Activated effector memory CD4-positive, alpha-beta T cell treated with Interleukin-2 at 50 U/mL for 16 hours (primary cell): ENCODE measurements around the gene IDS.
"Not testable (repeated sequence)": the region's sequence is repeated elsewhere in the genome, so short reads cannot be mapped to it uniquely, and the experiment has no call there.

Experiments used
- DNase-seq: peaks from one replicate; pipeline ENCODE4 v3.0.0-alpha.2; 2020

Gene IDS, protein sequence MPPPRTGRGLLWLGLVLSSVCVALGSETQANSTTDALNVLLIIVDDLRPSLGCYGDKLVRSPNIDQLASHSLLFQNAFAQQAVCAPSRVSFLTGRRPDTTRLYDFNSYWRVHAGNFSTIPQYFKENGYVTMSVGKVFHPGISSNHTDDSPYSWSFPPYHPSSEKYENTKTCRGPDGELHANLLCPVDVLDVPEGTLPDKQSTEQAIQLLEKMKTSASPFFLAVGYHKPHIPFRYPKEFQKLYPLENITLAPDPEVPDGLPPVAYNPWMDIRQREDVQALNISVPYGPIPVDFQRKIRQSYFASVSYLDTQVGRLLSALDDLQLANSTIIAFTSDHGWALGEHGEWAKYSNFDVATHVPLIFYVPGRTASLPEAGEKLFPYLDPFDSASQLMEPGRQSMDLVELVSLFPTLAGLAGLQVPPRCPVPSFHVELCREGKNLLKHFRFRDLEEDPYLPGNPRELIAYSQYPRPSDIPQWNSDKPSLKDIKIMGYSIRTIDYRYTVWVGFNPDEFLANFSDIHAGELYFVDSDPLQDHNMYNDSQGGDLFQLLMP

DNA sequence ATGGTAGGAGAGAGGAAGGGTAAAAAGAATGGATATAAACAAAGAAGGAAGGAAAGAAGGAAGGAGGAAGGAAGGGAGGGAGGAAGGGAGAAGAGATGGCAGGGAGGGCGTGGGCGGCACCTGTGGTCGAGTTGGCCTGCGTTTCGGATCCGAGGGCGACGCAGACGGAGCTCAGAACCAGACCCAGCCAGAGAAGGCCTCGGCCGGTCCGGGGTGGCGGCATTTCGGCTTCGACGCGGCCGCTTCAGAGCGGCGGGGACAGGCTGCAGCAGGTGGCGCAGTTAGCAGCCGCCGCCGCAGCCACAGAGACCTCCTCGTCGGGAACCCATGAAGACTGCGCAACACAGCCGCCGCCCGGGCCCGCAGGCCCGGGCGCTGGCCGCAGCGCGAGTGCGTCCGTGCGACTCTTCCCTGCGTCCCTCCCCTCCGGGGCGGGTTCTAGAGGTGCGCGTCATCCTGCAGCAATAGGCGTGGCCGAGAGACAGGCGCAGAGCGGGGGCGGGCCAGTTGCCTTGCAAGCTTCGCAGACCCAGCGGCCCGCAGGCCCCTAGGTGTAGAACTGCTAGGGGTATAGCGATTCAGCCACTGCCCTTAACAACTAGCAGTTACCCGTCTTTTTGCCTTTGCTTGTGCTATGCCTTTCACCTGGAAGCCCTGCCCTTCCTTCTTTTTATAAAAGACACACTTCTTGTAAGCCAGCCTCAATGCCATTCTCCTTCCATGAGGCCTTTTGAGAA lies at the start of gene IDS:
TSS of gene IDS (minus strand) at position 392 of the 737 bp plus-strand sequence. CDS start at position 223, 169 bp downstream.
- peak; percentile 81 for DNase-seq

DNA sequence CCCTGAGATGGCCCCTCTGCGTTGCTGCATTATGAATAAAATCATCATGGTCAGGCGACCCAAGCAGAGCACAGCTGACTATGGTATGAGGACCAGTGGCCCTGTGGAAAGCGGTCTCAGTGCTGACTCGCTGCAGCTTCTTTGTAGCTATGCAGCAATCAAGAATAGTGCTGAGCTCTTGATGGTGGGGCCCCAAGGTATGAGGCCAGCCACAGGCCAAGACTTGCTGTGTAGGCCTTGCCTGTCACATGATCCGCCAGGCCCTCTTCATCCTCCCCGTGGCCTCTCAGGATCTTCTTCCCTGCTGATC lies 46.8 kb upstream of the IDS start:
- DNase-seq, result not testable (repeated sequence)

DNA sequence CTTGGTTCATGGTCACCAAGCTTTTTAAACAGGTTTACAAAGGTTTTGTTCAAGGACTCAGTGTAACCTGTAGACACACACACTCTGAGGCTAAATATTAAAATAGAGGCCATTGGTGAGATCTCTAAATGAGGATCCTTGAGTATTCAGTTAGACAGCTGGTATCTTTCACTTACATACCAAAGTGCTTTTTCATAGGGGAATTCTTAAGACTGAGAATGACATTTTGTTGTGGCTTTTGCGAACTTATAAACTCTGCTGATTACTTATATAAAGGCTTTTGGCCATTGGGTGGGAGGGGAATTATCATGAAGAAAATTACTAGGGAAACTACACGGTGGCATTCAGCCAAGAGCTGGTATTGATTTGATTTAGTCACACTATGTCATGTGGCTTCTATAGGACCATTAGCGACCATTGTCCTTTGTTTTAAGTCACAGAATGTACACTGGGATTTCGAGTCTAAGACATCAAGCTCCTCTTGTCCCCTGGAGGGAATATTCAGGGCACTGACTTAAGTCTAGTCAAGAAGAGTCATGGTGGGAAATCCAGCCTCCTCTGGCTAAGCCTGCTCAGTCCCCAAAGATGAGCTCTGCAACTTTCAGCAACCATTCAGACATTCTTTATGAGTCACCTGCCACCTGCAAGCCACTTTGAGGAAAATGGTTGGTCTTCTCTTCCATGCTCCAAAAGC lies 46.3 kb upstream of the IDS start:
- DNase-seq, result not testable (repeated sequence)

DNA sequence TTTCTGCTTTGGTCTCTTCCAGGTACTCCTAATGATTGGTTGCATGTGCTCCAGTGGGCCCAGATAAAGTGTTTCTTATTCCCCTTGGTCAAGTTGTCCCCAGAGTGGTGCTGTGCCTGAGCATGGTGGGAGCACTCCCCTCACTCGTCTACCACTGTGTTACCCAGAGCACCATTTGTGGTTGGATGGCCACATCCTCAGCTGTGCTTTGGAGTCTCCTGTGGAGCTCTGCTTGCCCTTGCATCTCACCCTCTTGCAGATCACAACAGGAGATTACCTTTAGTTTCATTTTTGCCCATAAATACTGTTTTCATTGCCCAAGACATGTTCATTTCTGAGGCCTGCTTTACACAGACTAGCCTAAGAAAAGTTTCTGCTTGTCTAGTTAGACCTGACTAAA lies 45.3 kb upstream of the IDS start:
- not testable (repeated sequence) for DNase-seq

DNA sequence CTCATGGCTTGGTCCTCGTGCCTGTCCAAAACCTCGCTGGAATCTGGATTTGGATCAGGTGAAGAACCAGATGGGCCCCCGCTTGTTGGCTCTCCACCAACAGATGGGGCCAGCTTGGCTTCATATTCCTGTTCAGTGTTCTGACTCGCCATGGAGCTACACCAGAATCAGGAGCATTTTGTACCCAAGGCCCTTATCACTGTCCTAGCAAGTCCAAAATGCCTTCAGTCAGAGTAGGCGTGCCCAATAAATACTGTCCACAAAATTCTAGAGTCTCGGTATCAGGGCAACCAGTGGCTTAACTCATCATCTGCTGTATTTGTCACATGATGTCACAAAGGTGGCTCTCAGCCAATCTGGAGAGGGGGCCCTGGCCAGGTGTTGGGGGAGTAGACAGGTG lies 44.6 kb upstream of the IDS start, which contains the start of gene HSFX3:
TSS of gene HSFX3 (minus strand) at position 224 of the 400 bp plus-strand sequence. CDS start at position 152, 72 bp downstream.
- DNase-seq, result not testable (repeated sequence)

DNA sequence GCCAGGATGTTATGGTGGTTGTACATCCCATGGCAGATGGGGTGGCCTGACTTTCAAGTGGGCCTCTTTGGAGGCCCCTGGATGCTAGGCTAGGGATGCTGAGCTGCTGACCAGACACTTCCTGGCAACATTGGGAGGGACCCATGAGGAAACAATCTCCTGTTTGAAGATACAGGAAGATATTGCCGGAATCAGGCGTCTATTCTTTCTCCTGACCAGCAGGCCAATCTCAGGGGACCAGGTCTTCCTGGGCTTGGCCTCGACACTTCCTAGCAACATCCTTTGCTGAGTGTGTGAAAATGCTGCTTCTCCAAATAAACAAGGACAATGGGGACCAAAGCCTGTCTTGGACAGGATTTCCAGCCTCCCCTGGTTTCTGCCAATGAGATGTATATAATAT lies 42.7 kb upstream of the IDS start:
- not testable (repeated sequence) for DNase-seq

DNA sequence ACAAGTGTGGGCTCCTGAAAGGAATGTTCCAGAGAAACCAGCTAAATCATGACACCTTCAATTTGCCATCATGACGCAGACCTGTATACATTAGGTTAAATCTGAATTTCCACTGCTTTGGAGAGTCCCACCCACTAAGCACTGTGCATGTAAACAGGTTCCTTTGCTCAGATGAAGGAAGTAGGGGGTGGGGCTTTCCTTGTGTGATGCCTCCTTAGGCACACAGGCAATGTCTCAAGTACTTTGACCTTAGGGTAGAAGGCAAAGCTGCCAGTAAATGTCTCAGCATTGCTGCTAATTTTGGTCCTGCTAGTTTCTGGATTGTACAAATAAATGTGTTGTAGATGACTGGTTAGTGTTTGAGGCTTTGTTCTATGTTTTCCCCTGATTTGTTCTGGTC lies 41.9 kb upstream of the IDS start:
- DNase-seq, result not testable (repeated sequence)

DNA sequence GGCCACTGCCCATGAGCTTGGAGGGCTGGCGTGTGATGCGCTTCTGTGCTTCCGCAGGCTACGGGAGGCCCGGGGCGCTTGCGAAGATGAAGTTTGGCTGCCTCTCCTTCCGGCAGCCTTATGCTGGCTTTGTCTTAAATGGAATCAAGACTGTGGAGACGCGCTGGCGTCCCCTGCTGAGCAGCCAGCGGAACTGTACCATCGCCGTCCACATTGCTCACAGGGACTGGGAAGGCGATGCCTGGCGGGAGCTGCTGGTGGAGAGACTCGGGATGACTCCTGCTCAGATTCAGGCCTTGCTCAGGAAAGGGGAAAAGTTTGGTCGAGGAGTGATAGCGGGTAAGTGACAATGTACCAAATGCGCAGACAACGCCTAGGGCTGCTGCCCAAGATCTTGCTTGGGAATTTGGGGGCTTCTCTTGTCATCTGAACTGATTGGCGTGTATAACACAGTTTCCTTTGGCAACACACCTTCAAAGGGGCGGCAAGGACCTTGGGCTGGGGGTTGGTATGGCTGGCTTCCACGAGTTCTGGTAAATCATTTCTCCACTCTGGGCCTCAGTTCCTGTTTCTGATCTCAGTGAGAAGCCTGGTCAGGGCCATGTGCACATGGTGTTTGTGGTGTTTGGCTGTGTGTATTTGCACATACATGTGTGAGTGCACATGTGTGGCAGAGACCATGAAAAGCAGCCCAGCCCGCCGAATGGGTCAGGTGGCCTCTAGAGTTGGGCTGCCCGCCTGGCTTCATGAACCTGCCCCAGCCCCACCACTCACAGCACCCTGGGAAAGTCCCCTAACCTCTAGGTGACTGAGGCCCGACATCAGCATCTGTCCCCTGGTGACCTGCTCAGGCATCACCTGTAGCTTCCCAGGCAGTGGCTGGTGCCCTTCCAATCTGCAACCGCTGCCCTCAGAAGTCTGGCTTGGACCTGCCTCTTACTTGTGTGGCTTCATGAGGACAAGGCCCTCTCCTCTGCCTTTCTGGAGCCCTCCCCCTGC lies 40.7 kb upstream of the IDS start:
- not testable (repeated sequence) for DNase-seq

DNA sequence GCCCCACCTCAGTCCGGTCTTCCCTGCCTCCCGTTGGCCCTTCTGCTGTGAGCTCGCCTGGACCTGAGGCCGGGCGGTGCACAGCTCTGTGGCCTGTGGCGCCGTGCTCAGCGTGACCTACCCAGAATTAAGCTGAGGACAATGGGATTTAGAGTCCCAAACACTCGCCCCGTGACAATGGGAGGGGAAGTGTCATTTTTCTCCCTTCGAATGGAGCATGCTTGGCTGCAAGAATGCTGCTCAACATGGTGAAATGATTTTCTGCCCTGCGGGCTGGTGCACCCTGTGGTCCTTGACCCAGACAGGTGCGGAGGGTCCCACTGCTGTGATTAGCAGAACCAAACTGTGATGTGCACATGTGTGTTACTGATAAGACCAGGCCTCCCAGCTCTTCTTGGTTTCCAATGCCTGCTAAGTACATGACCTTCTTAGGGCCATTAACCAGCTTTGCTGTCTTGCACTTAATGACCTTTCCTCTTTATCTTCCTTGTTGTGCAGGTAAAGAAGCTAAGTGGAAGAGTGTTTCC lies 36.5 kb upstream of the IDS start:
- DNase-seq, result no peak

DNA sequence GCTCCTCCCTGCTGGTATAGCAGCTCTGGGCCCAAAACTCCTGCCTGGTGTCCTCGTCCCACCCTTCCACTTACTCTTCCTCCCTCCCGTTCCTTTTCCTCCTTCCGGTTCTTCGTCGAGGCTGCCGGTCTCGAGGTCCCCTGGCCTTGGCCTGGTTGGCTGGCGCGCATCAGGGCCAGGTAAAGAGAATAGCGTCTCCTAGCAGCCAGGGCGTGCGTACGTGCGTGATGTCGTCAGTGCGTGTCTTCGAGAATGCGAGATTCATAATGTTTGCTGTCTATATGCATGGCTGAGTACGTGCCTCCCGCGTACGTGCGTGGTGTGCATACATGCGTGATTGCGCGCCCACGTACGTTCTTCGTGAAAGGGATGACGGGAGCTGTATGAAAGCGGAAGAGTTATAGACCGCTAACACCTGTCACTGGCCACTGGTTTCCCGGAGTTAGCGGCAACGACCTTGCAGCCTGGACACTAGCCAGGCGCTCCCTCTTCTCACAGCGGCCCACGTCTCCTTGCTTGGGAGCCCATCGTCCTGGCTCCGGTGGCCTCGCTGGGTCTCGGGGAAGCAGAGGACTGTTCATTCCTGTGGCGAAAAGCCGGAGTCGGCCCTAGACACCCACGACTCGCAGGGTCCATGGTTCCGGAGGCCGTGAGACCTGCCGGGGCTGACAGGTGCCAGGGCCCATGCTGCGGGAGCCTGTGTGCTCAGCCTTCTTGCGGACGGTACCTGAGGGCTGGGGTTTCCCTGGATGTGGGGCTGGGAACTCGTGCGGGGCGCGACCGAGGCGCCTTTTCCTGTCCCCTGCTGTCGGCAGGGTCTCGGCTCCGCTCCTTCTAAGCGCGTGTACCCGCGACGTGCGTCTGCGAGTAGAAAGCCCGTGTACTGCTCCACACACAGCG lies 35.8 kb upstream of the IDS start, which contains the start of gene EOLA1:
TSS of gene EOLA1 (plus strand) at position 392 of the 900 bp plus-strand sequence. CDS start 4,619 bp downstream, outside the sequence.
- DNase-seq, result peak; percentile 83

DNA sequence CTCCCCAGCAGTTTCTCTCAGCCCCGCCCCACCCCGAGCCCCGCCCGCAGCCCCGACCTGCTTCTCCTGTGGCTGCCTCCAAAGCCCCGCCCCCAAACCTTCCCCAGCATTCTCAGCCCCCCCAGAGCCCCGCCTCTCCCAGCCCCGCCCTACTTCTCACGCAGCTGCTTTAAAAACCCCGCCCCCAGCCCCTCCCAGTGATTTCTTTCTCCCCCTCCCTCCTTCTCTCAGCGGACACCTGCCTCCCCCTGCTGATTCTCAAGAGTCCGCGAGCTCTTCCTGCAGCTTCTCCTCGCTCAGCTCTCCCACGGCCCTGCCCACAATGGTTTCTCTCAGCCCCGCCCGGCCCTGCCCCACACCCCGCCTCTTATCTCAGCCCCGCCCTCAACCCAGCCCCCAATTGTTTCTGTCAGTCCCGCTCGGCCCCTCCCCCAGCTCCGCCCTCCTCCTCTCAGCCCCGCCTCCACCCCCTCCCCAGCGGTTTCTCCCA lies 35.1 kb upstream of the IDS start:
- peak; percentile 77 for DNase-seq

DNA sequence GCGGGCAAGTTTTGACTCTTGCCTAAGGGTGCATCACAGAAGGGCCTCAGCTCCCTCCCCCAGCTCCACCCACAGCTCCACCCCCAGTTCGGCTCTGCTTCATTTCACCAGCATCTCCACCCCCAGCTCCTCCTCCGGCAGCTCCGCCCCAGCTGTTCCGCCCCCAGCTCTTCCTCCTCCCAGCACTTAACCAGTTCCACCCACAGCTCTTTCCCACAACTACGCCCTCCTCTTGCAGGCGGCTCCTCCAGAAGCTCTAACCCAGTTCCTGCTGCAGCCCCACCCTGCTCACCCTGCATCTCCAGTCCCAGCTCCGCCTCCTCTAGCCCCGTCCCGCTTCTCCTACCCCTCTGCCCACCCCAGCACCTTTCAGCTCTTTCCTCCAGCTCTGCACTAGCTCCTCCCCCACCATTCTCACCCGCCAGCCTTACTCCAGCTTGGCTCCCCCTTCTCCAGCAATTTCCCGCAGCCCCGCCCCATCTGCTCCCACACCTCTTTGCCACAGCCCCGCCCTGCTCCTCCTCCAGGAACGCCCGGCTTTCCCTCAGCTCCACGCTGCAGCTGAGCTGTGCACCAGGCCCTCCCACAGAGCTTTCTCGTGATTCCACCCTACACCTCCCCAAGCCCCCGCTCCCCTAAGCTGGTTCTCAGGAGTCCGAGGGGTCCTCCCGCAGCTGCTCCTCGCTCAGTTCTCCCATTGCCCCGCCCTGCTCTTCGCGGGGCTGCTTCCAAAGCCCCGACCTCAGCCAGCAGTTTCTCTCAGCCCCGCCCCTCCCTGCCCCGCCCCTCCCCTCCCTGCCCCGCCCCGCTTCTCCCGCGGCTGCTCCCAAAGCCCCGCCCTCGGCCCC lies 34.4 kb upstream of the IDS start:
- DNase-seq, result peak; percentile 85

DNA sequence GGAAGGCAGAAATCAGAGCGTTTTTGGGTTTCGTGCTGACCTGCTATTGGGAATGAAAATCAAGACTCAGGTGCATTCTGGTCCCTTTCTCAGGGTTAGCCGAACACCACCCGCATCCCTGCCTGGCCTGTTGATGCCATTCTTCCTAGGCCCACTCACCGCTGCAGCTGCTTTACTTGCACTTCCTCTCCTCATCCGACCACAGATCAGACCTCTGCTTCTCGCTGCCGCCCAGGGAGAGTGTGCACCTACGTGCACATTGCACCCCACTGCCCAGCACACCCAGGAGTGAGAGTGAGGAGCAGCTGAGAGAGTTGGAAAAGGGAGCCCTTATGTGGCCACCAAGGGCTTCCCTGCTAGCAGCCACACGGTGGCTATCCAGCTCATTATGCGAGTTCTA lies 32.4 kb upstream of the IDS start:
- DNase-seq, result not testable (repeated sequence)

DNA sequence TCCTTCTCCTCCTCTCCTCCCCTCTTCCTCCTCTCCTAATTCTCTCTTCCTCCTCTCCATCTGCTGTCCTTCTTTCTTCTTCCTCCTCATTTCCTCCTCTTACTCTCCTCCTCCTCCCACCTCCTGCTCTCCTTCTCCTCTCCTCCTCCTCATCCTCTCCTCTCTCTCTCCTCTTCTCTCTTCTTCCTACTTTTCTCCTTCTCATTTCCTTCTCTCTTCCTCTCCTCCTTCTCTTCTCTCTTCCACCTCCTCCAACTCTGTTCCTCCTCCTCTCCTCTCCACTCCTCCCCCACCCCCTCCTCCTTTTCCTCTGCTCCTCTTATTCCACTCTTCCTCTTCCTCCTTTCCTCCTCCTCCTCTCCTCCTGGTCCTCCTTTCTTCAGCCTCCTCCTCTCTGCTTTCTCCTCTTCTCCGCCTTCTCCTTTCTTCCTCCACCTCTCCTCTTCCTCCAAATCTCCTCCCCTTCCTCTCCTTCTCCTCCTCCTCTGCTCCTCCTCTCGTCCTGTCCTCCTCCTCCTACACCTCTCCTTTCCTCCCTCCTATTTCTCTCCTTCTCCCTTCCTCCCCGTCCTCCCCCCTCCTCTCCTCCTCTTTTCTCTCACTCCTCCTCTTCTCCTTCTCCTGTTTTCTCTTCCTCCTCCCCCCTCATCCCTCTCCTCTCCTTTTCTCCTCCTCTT lies 30.0 kb upstream of the IDS start:
- not testable (repeated sequence) for DNase-seq

DNA sequence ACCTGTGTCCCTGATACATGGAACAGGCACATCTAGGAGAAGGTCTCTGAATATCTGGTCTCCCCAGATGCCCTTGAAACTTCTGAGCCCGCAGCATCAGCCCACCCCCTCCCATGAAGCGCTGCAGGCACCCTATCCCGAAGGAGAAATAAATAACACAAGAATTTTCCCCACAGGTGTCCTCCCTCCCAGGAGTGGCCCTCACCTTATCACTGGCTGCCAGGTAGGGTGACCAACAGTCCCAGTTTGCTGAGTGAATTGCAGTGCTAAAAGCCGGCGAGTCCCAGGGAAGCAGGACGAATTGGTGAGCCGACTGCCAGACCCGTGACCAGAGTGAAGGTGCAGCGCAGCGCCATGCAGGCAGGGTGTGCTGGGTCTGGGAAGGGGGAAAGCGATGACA lies 28.9 kb upstream of the IDS start:
- not testable (repeated sequence) for DNase-seq

DNA sequence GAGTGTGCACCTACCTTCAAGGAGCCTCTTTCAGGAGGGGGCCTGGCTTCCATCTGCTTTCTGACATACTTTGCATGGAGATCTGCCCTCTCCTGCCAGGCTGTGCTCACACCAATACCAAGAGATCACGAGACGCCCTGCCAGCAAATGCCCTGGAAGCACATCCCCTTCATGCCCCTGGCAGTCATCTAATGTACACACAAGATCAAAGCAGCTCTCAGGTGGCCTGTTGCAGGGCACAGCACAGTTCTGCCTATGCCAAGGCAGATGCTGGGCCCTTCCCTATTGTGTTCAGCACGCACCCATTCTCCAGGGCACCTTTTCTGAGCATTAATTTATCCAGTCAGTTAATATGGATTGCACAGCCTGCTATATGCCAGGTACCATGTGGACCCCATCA lies 27.8 kb upstream of the IDS start:
- DNase-seq, result not testable (repeated sequence)

DNA sequence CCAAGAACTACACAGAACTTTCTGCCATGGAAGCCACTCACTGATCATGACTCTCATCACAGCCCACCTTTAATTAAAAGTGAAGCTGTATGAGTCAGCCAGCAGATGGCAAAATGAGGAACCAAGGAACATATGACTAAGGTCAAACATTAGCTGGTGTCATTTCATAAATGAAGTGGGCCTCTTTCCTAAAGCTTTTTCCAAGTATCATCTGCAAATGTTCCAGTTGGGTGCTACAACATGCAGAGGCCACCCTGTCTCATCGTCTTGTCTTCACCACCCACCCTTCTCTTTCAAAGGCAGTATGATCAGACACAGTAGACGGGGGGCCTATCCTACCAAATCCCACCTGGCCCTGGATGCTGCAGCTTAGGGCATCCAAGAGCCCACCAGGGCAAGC lies 26.5 kb upstream of the IDS start:
- no peak for DNase-seq

DNA sequence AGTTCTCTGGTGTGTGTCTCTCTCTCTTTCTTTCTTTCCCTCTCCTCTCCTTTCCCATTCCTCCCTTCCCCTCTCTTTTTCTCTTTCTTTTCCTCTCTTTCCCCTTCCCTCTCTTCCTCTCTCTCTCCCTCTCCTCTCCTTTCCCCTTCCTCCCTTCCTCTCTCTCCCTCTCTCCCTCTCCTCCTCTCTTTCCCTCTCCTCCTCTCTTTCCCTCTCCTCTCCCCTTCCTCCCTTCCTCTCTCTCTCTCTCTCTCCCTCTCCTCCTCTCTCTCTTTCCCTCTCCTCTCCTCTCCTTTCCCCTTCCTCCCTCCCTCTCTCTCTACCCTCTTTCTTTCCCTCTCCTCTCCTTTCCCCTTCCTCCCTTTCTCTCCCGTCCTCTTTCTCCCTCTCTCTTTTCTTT lies 23.3 kb upstream of the IDS start:
- no peak for DNase-seq

DNA sequence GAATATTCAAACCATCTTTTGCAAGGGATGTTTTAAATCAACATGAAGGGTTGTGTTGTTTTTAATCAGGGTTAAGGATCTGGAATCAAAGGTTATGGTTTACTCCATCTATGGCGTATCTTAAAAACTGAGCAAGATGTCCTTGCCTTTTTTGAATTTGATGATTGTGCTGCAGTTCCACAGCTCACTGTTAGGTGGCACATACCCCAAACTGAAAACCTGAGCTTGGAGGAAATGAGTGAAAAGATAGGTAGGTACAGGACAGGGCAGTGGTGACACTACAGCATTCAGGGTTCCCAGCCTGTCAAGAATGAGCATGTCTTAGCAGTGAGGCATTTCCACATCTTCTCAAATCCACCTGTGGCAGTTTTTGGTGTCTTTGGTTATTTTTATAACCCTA lies 22.6 kb upstream of the IDS start:
- peak; percentile 19 for DNase-seq
